RPMI7951 (cell line): Measurements from ENCODE around the gene RPL22L1. TPM values are rescaled to one million over a fixed set of nuclear protein-coding genes. Genes with fewer than 3 reads are reported as not detected.
A peak's percentile ranks its signal among the peaks of the same experiment; 100 is the strongest.
"Not testable (repeated sequence)": the region's sequence is repeated elsewhere in the genome, so short reads cannot be mapped to it uniquely, and the experiment has no call there.

ENCODE experiments used
- DNase-seq: peaks from one replicate; pipeline ENCODE4 v3.0.0-alpha.2; 2012; ENCODE audit warnings: low read depth
- total RNA-seq: library from RNA; depleted of rRNA; stranded (reverse); fragments of >200 nt; shearing (Covaris generic); gene quantifications from 2 replicates; pipeline ENCODE4 v1.2.3, GENCODE V29; 2014; rRNA removed

Gene RPL22L1
- 241 and 277 TPM in 2 replicates for total RNA-seq

DNA sequence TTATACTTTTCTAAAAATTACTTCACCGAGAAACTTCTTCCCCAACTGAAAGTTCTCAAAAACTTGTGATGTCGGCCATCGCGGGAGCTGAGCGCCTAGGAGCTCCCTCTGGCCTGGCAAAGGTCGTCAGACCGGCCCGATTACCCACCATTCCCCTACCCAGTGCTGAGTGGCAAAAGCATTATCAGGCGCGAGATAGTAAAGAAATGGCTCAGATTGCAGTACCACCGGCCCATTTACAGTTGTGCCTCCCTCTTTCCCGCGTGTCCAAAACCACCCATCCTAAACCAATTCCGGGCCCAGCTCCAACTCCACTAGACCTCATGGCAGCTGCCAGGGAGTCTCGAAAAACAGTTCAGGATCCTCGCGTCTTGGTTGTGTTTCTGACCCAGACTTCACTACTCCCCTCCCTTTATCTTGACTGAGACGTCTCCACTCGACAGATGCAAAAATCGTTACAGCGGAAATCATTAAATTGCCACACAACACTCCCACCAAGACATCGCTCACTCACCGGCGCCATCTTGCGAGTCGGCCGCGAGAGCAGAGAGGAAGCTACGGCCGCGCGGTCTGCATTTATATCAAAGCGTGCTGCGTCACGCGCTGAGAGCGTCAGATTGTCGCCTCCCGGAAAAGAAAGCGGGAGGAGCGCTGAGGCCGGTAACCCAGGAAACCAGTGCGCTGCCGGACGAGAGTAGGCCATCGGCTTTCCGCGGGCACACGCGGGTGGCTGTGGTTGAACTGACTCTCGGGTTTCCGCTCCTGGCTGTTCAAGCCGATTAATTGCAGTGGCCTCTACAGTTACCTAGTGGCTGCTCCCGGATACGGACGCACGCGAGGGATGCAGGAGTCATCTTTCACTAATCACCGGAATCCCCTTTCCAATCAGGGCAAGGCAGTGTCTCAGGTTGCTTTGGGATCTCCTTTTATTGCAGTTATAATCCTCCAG lies at the start of gene RPL22L1:
RPL22L1 (minus strand) TSS at position 551 of the 949 bp plus-strand sequence; CDS start at position 523, 28 bp downstream.
- peak; percentile 98 for DNase-seq

DNA sequence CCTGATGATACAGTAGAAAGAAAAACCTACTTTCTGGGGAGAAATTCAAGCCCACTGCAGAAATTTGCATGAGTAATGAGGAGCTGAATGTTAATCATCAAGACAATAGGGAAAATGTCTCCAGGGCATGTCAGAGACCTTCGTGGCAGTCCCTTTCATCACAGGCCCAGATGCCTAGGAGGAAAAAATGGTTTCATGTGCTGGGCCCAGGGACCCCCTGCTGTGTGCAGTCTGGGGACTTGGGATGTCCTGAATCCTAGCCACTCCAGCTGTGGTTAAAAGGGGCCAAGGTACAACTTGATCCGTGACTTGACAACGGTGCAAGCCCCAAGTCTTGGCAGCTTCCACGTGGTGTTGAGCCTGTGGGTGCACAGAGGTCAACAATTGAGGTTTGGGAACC lies 48.7 kb upstream of the RPL22L1 start:
- DNase-seq = no peak

DNA sequence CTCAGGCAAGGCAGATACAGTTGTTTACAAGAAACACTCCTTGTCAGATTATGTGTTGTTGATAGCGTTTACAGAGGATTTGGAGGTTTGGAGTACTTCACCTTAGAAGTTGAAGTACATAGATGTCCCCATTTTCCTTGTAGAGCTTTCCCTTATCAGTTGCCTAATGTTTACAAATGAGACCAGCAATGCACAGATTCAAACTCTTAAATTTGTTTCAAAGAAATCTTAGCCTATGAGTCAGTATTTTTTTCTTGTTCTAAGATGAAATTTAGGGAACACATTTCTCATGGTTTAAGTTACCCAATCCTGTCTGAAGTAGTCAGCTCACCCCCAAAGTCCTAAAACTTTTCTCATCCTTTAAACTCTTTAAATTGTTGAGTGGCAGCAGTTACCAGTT lies 44.7 kb upstream of the RPL22L1 start:
- no peak for DNase-seq

DNA sequence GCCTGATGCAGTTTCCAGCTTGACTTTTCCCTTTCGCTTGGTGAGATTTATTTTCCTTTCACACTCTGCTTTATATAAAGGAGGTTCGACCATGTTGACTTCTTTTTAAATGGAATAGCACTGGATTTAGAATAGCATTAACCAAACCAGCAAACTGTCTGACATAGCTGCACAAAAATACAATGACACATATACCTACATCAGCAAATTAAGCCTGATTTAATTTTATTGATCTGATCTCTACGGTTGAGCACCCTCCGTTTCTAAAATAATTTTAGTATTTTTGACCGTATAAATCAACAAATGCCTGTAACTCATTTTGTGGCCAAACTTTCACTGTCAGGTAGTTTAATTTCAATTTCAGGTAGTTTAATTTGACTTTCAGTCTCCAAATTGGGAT lies 44.2 kb upstream of the RPL22L1 start:
- no peak for DNase-seq

DNA sequence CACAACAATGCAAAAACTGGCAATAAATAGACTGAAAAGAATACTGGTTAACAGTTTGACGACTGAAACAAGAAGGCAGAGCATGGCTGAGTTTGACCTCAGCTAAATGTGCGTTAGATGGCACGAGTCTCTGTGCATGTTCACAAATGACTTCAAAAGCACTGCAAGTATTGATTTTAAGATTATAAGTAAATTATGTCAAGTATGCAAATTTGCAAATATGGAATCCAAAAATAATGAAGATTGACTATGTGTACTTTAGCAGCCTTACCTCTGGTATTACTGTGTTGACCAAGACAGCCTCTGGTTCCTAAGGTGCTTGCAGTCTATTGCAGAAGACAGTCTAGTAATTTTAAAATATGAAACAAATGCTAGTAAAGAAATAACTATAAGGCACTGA lies 41.1 kb upstream of the RPL22L1 start:
- DNase-seq = no peak

DNA sequence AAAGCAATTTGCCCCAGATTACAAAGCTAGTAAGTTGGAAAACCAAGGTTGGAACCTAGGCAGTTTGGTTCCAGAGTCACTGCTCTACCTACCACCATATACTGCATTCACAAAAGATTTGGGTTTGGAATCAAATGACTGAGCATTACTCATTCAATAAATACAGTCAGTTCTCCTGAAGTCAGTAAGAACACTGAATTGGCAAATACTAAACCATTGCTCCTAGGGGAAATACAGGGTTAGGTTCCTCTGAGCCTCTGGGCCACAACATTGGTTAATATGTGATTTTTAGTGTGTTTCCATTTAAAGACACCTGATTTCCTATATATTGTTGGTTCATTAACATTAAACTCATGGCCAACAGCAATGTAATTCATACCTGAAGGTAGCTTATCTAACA lies 40.5 kb upstream of the RPL22L1 start:
- DNase-seq = no peak

DNA sequence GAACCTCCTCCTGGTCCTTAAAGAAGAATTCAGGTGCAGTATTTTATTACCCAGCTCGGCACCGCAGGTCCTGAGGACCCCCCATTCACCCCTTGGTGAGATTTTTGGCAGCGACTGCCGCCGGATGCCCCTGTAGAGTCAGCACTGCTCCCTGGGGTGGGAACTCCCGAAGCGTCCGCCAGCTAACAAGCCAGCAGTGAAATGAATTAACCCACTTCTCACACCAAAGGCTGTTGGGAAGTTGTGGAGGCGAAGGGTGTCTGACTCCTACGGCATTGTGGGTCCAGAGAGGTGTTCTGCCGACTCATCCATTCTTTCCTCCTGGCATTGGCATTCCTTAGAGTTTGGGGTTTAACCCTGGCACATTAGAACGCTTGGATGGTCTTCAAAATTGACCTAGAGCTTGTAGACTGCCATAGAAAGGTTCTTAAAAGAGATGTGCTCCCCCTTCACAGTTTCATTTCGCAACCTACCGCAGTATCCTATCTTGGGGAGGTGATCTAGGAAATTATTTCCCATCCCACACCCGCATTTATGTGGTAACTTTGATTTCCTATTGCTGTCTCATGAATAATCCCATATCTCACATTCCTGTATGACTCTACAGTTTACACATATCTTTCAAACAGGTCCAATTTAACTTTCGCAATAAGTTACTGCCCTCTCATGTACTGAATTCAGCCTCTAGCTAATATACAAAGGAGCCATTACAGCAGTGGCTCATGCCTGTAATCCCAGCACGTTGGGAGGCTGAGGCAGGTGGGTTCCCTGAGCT lies 39.3 kb upstream of the RPL22L1 start:
- DNase-seq = peak; percentile 91

DNA sequence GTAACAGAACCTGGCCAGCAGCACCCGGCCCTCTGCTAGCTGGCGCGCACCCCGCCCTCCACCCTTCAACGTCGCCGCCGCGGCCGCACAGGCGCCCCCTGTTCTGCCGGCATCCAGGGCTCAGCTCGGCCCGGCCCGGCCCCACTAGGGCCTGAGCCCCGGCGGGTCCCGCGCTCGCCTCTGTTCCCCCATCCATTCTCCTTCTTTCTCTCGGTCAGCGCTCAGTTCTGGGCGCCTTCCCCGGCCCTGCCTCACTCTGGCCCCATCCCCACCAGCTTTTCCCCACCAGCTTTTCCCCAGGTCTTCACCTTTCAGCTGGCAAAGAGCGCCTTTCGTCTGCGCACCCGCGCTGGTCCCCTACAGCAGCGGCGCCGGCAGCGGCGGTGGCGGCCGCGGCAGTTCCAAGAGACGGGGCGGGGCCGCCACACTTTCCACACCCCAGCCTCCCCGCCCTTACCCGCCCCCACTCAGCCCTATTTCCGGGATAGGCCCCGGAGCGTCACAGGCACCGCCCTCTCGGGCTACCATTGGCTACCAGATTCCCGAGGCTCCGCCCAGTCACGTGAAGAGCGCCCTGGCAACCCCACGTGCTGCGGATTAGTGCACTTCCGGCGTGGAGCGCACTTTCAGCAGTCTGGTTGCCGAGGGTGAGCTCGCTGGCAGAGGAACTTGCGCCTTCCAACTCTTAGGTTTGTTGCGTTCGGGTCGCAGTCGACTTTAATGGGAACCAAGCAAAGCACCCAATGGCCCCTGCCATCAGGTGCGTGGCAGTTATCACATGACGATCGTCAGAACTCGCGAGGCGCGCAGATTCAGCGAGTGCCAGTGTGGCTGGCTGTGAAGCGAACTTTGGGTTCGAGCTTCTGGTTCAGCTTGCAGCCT lies 38.5 kb upstream of the RPL22L1 start, which contains the start of gene EIF5A2:
EIF5A2 (minus strand) TSS at position 403 of the 882 bp plus-strand sequence. CDS start 831 bp downstream, outside the sequence.
- peak; percentile 96 for DNase-seq

DNA sequence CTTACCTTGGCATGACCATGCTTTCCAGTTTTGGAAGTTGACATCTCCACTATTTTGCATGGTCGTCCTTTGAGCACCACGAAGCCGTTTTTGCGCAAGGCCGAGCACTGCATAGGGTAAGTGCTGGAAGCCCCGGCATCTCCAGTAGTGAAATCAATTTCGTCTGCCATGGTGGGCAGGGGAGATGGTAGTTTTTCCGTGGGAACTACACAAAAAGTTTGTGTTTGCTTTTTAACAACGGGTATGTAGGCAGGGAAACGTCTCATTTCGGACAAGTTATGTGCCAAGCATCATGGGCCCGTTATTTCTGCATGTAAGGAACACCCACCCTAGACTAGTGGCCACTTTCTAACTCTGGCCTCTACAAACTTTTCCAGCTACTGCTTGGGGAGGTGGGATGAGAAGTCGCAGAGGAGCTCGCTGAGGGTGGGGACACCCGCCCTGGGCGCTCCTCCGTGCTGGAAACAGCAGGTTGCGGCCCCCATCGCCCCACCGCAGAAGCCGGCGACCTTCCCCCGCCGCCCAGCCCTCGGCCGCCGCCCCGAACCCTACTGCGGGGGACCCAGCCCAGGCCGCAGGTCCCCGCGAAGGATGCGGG lies 37.7 kb upstream of the RPL22L1 start:
- DNase-seq = peak; percentile 32

DNA sequence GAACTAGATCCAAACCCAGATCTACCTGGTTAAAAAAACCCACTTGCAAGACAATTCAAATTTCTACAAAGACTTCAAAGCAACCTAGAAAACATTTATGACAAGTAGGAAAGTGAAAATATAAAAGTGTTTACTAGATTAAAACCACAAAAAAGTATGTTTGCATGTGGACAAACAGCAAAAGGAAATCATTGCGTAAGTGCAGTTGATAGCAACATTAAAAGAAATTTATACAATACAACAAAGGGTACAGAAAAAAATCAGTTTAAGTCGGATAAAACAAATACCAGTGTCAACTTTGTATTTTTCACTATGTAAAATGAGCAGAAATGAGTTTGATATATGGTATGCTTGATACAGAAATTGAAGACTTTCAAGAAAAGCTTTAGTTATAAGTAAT lies 35.9 kb upstream of the RPL22L1 start:
- DNase-seq = no peak

DNA sequence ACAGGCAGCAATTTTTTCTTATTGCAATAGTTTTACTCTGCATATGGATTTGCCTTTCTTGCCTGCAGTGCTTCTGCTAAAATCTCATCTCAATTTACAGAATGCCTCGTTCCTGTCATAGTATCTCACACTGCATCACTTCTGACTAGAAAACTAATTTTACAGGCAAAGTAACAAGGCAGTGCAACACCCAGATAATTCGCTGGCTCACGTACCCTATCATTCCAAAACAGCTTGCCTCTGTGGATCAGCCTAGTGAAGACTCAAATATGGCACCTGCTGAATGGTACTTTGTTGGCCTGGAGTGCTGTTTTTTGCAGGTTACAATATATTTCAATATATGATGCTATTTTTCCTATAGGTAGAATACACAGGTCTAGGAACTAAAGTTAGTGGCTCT lies 33.1 kb upstream of the RPL22L1 start:
- no peak for DNase-seq

DNA sequence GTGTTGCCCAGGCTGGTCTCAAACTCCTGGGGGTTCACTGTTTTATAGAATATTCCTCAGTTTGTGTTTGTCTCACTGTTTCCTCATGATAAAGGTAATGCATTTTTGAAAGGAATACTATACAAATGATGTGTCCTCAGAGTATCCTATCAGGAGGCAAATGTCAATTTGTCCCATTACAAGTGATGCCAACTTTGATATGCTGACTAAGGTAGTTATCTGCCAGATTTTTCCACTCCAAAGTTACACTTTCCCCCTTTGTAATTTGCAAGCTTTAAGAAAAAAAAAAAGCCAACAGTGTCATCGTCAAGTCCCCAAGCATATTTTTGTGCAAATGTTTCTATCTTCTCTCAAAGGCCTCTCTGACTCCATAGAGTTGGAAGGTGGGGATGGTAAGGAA lies 29.5 kb upstream of the RPL22L1 start:
- DNase-seq = no peak

DNA sequence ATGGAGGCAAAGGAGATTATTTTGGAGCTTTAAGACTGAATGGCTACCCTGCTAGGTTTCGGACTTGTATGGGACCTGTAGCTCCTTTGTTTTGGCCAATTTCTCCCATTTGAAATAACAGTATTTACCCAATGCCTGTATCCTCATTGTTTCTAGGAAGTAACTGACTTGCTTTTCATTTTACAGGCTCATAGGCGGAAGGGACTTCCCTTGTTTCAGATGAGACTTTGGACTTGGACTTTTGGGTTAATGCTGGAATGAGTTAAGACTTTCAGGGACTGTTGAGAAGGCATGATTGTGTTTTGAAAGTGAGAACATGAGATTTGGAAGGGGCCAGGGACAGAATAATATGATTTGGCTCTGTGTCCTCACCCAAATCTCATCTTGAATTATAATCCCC lies 28.0 kb upstream of the RPL22L1 start:
- no peak for DNase-seq

DNA sequence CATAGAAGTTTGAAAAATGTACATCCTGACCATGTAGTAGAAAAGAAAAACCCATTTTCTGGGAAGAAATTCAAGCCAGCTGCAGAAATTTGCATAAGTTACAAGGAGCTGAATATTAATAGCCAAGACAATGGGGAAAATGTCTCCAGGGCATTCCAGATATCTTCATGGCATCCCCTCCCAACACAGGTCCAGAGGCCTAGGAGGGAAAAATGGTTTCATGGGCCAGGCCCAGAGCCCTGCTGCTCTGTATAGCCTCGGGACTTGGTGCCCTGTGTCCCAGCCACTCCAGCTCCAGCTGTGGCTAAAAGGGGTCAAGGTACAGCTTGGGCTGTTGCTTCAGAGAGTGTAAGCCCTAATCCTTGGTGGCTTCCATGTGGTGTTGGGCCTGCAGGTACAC lies 27.2 kb upstream of the RPL22L1 start:
- not testable (repeated sequence) for DNase-seq

DNA sequence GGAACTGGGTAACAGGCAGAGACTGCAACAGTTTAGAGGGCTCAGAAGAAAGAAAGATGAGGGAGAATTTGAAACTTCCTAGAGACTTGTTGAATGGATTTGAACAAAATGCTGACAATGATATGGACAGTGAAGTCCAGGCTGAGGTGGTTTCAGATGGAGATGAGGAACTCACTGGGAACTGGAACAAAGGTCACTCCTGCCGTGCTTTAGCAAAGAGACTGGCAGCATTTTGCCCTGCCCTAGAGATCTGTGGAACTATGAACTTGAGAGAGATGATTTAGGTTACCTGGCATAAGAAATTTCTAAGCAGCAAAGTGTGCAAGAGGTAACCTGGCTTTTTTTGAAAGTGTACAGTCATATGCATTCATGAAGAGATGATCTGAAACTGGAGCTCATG lies 26.8 kb upstream of the RPL22L1 start:
- no peak for DNase-seq

DNA sequence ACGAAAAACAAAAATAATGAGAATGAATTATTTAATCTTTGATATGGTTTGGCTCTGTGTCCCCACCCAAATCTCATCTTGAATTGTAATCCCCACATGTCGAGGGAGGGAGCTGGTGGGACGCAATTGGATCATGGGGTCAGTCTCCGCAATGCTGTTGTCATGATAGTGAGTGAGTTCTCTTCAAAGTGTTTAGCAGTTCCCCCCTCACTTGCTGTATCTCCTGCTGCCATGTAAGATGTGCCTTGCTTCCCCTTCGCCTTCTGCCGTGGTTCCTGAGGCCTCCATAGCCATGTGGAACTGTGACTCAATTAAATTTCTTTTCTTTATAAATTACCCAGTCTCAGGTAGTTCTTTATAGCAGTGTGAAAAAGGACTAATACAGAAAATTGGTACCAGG lies 26.3 kb upstream of the RPL22L1 start:
- not testable (repeated sequence) for DNase-seq

DNA sequence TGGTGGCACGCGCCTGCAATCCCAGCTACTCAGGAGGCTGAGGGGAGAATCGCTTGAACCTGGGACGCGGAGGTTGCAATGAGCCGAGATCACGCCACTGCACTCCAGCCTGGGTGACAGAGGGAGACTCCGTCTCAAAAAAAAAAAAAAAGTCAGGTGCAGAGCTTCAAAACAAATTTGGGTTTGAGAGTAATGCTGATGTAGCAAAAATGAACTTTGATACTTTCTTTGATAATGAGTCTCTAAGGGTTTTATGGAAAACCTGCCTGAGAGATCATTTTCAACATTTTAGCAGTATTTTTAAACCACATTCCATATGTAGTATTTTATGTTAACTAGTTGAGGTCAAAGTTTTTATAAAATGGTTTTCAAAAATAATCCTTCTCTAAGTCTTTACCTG lies 23.9 kb upstream of the RPL22L1 start:
- no peak for DNase-seq

DNA sequence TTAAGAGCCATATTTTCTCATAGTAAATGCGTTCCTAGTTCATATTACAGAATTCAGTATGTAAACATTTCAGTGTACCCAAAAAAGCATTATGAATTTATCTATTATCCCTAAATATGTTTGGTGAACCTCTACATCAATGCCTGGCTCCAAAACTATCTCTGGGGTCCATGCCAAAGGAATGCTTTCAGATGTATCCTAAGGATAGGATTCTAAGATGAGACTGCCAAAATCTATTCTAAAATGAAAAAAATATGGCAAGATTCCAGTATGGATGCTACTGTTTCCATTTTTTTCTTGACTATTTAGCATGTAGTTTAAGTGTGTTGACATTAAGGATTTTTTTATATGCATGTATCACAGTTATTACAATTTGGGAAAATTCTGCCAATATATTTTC lies 19.6 kb upstream of the RPL22L1 start:
- DNase-seq = no peak

DNA sequence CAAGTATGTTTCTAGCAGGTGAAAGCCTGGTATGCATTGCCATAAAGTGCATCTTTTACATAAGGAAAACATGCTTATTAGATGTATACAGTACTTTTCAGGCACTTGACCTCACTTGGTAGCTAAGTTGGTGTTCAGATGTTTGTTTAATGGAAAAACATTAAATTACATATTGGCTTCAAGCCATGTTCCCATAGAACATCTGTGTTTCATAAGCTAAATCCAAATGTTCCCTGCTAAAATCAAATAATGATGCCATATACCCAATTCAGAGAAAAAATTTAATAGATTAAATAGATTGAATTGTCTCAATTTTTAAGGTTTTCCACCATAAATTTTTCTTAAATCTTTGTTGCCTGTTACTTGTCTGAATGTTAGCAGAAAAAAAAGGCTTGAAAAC lies 19.1 kb upstream of the RPL22L1 start:
- no peak for DNase-seq

DNA sequence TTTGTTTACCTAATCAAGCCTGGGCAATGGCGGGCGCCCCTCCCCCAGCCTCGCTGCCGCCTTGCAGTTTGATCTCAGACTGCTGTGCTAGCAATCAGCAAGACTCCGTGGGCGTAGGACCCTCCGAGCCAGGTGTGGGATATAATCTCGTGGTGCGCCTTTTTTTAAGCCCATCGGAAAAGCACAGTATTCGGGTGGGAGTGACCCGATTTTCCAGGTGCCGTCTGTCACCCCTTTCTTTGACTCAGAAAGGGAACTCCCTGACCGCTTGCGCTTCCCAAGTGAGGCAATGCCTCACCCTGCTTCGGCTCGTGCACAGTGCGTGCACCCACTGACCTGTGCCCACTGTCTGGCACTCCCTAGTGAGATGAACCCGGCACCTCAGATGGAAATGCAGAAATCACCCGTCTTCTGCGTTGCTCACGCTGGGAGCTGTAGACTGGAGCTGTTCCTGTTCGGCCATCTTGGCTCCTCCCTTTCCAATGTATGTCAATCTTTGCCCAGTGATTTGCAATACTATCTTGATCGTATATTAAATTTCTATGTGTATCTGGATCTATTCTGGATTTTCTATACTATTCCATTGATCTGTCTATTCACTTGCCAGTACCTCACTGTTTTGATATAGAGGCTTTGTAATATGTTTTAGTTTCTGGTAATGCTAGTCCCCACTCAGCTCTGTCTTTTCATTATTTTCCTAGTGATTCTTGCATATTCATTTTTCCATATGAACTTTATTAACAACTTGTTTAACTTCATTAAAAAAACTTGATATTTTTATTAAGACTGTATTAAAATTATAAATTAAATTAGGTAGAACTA lies 14.3 kb upstream of the RPL22L1 start:
- not testable (repeated sequence) for DNase-seq
